NCI-H1105 treated with DMSO at 0.1 percent for 48 hours (cell line): Measurements from ENCODE around the gene ZNF836.
A peak's percentile ranks its signal among the peaks of the same experiment; 100 is the strongest.

Experiments used
- DNase-seq: peaks from one replicate; lab custom pipeline; 2025; lab: John Stamatoyannopoulos, UW

Gene ZNF836

GRCh38 chr19:52188822-52189734 lies 17.7 kb upstream of the ZNF836 start:
- no peak for DNase-seq

- DNase-seq: no peak
These were observed 16.0 kb upstream of the ZNF836 start for GRCh38 chr19:52187407-52187806.

GRCh38 chr19:52176574-52176973 lies 5.2 kb upstream of the ZNF836 start:
- DNase-seq: no peak

- no peak for DNase-seq
These were observed 926 bp upstream of the ZNF836 start for GRCh38 chr19:52172347-52172746.

GRCh38 chr19:52170863-52171320 lies 529 bp downstream of the ZNF836 start:
- peak; percentile 64 for DNase-seq

- peak; percentile 27 for DNase-seq
These were observed 1.1 kb downstream of the ZNF836 start for GRCh38 chr19:52170304-52170703.

- no peak for DNase-seq
These were observed 15.6 kb downstream of the ZNF836 start for GRCh38 chr19:52155596-52156359.

GRCh38 chr19:52148256-52148655 lies 23.2 kb downstream of the ZNF836 start:
- no peak for DNase-seq

- DNase-seq: no peak
These were observed 29.3 kb downstream of the ZNF836 start for GRCh38 chr19:52142001-52142595.

- DNase-seq: no peak
These were observed 30.2 kb downstream of the ZNF836 start for GRCh38 chr19:52141203-52141602.

GRCh38 chr19:52140032-52140710 lies 31.2 kb downstream of the ZNF836 start:
- no peak for DNase-seq

GRCh38 chr19:52139252-52140031 lies 32.0 kb downstream of the ZNF836 start, which contains the start of gene ZNF616:
ZNF616 (minus strand) TSS chr19:52139938; CDS start chr19:52130512, 9,426 bp downstream.
- peak; percentile 95 for DNase-seq

GRCh38 chr19:52138983-52139251 lies 32.5 kb downstream of the ZNF836 start:
- no peak for DNase-seq

- DNase-seq: peak; percentile 73
These were observed 33.0 kb downstream of the ZNF836 start for GRCh38 chr19:52138278-52138982.

- DNase-seq: no peak
These were observed 51.1 kb downstream of the ZNF836 start for GRCh38 chr19:52120286-52120685.

- no peak for DNase-seq
These were observed 55.8 kb downstream of the ZNF836 start for GRCh38 chr19:52115526-52116053.

GRCh38 chr19:52114691-52115090 lies 56.7 kb downstream of the ZNF836 start:
- DNase-seq: no peak

GRCh38 chr19:52112624-52113023 lies 58.8 kb downstream of the ZNF836 start:
- no peak for DNase-seq

GRCh38 chr19:52110780-52111179 lies 60.6 kb downstream of the ZNF836 start:
- DNase-seq: no peak
